ENCODE data around the gene TMEM95. TPM values are rescaled to one million over a fixed set of nuclear protein-coding genes. Genes with fewer than 3 reads are reported as not detected.
"Not testable (repeated sequence)": the region's sequence is repeated elsewhere in the genome, so short reads cannot be mapped to it uniquely, and the experiment has no call there.

TMEM95 gene
- total RNA-seq, 1 experiment from 2014 or later: not detected

GRCh38 chr17:7361906-7362305 lies 7.0 kb downstream of the TMEM95 start:
- ChIA-PET CTCF (no interaction called here), POLR2A (ENCODE audit: unreplicated experiment) (no interaction called here)
- BruUV-seq (replicated peaks): no TSS peak
- no peak overlapping the region for H2AFZ ChIP-seq (ENCODE audit: low read length)
- no peak overlapping the region for H3K9ac ChIP-seq (ENCODE audit: low read length)
- H3F3A ChIP-seq (ENCODE audit: low read length, unreplicated experiment): no peaks in the 10 kb centered on the region
- H4K20me1 ChIP-seq (ENCODE audit: low read length): no peaks in the 10 kb centered on the region
- no peaks in the 10 kb centered on the region for H3K27me3 ChIP-seq (ENCODE audit: low read length)
- DNase-seq: no peak
- no peaks in the 10 kb centered on the region for H3K9me2 ChIP-seq (replicated peaks; ENCODE audit: low read length)
- H3K4me1 ChIP-seq (ENCODE audit: insufficient read depth, low read length): no peaks in the 10 kb centered on the region
- H3K36me3 ChIP-seq (ENCODE audit: low read depth, low read length): no peaks in the 10 kb centered on the region
- TF ChIP-seq EZH2phosphoT487 (IDR thresholded peaks at IDR 0.05; ENCODE audit: borderline replicate concordance, low read length) (no peak), CTCF (conservative IDR thresholded peaks at IDR 0.05; ENCODE audit: low read depth, low read length) (no peak), EZH2 (IDR thresholded peaks at IDR 0.05; ENCODE audit: low read length, unreplicated experiment) (no peak)
- H3K4me2 ChIP-seq (ENCODE audit: low read length): no peak overlapping the region
- H3K9me3 ChIP-seq (ENCODE audit: low read length): no peaks in the 10 kb centered on the region
- intact Hi-C loops (cut with micrococcal nuclease): no loop called here
- no peaks in the 10 kb centered on the region for H3K79me2 ChIP-seq (ENCODE audit: low read length)
- no peak for ATAC-seq
- no peak overlapping the region for H3K27ac ChIP-seq (ENCODE audit: low read length)
- H3K4me3 ChIP-seq (ENCODE audit: low read length): no peak overlapping the region

GRCh38 chr17:7363311-7363710 lies 8.4 kb downstream of the TMEM95 start:
- Histone ChIP-seq H4K20me1 (ENCODE audit: low read length) (no peaks in the 10 kb centered on the region), H3K9me2 (replicated peaks; ENCODE audit: low read length) (no peaks in the 10 kb centered on the region), H3K79me2 (ENCODE audit: low read length) (no peaks in the 10 kb centered on the region), H3K4me3 (ENCODE audit: low read length) (no peak overlapping the region), H3K9ac (ENCODE audit: low read length) (no peak overlapping the region), H3F3A (ENCODE audit: low read length, unreplicated experiment) (no peaks in the 10 kb centered on the region), H3K27ac (ENCODE audit: low read length) (no peak overlapping the region), H3K4me1 (ENCODE audit: insufficient read depth, low read length) (no peaks in the 10 kb centered on the region), H2AFZ (ENCODE audit: low read length) (no peak overlapping the region), H3K27me3 (ENCODE audit: low read length) (no peaks in the 10 kb centered on the region), H3K4me2 (ENCODE audit: low read length) (no peak overlapping the region), H3K36me3 (ENCODE audit: low read depth, low read length) (no peaks in the 10 kb centered on the region), H3K9me3 (ENCODE audit: low read length) (no peaks in the 10 kb centered on the region)
- DNase-seq (peak; percentile 26), ATAC-seq (no peak)
- ChIA-PET CTCF (no interaction called here), POLR2A (ENCODE audit: unreplicated experiment) (no interaction called here)
- BruUV-seq (replicated peaks): no TSS peak
- no peak for TF ChIP-seq EZH2phosphoT487 (IDR thresholded peaks at IDR 0.05; ENCODE audit: borderline replicate concordance, low read length)
- no peak for TF ChIP-seq CTCF (conservative IDR thresholded peaks at IDR 0.05; ENCODE audit: low read depth, low read length)
- TF ChIP-seq EZH2 (IDR thresholded peaks at IDR 0.05; ENCODE audit: low read length, unreplicated experiment): no peak
- intact Hi-C loops (cut with micrococcal nuclease): no loop called here

GRCh38 chr17:7365963-7366362 lies 11.0 kb downstream of the TMEM95 start:
- CTCF ChIA-PET; POLR2A ChIA-PET (ENCODE audit: unreplicated experiment); ATAC-seq; H3K79me2 ChIP-seq (ENCODE audit: low read length); H3K36me3 ChIP-seq (ENCODE audit: low read depth, low read length); DNase-seq; H3K27ac ChIP-seq (ENCODE audit: low read length); H3K4me3 ChIP-seq (ENCODE audit: low read length); BruUV-seq (replicated peaks); H4K20me1 ChIP-seq (ENCODE audit: low read length); intact Hi-C loops (cut with micrococcal nuclease); H3K9me3 ChIP-seq (ENCODE audit: low read length); H3K9ac ChIP-seq (ENCODE audit: low read length); H3K9me2 ChIP-seq (replicated peaks; ENCODE audit: low read length); H3K4me2 ChIP-seq (ENCODE audit: low read length); H2AFZ ChIP-seq (ENCODE audit: low read length); H3F3A ChIP-seq (ENCODE audit: low read length, unreplicated experiment); H3K27me3 ChIP-seq (ENCODE audit: low read length); H3K4me1 ChIP-seq (ENCODE audit: insufficient read depth, low read length): not testable (repeated sequence)
